NCI-H1694 treated with DMSO at 0.1 percent for 48 hours (cell line): ENCODE measurements around the gene ACSM3.
A peak's percentile ranks its signal among the peaks of the same experiment; 100 is the strongest.
"Not testable (repeated sequence)": the region's sequence is repeated elsewhere in the genome, so short reads cannot be mapped to it uniquely, and the experiment has no call there.

Experiments
- DNase-seq: peaks from one replicate; lab custom pipeline; 2025; lab: John Stamatoyannopoulos, UW

The ACSM3 gene

GRCh38 chr16:20763461-20764232, at the start of gene ACSM3:
ACSM3 (plus strand) TSS chr16:20764014; CDS start chr16:20770035, 6,021 bp downstream.
- DNase-seq, result no peak

- not testable (repeated sequence) for DNase-seq
Observed at GRCh38 chr16:20717718-20718117, 46.1 kb upstream of the ACSM3 start.

GRCh38 chr16:20720251-20720650, 43.6 kb upstream of the ACSM3 start:
- no peak for DNase-seq

- no peak for DNase-seq
Observed at GRCh38 chr16:20726661-20727060, 37.2 kb upstream of the ACSM3 start.

- no peak for DNase-seq
Observed at GRCh38 chr16:20727181-20727580, 36.6 kb upstream of the ACSM3 start.

GRCh38 chr16:20729141-20729540, 34.7 kb upstream of the ACSM3 start:
- DNase-seq, result no peak

- no peak for DNase-seq
Observed at GRCh38 chr16:20734056-20734455, 29.8 kb upstream of the ACSM3 start.

- DNase-seq, result no peak
Observed at GRCh38 chr16:20734782-20735181, 29.0 kb upstream of the ACSM3 start.

GRCh38 chr16:20735490-20735889, 28.3 kb upstream of the ACSM3 start:
- no peak for DNase-seq

GRCh38 chr16:20740007-20740883, 23.6 kb upstream of the ACSM3 start:
- no peak for DNase-seq

GRCh38 chr16:20740901-20741521, 22.8 kb upstream of the ACSM3 start:
- DNase-seq, result peak; percentile 33

GRCh38 chr16:20741554-20742285, 22.1 kb upstream of the ACSM3 start, which contains the start of gene THUMPD1:
THUMPD1 (minus strand) TSS chr16:20741818; CDS start chr16:20741739, 79 bp downstream.
- DNase-seq, result peak; percentile 78

- no peak for DNase-seq
Observed at GRCh38 chr16:20743591-20743990, 20.2 kb upstream of the ACSM3 start.

- DNase-seq, result no peak
Observed at GRCh38 chr16:20744922-20745440, 18.8 kb upstream of the ACSM3 start.

- no peak for DNase-seq
Observed at GRCh38 chr16:20746461-20746860, 17.4 kb upstream of the ACSM3 start.

- DNase-seq, result no peak
Observed at GRCh38 chr16:20747030-20747816, 16.6 kb upstream of the ACSM3 start.

GRCh38 chr16:20749474-20749873, 14.3 kb upstream of the ACSM3 start:
- no peak for DNase-seq

- DNase-seq, result no peak
Observed at GRCh38 chr16:20750558-20750957, 13.3 kb upstream of the ACSM3 start.

- no peak for DNase-seq
Observed at GRCh38 chr16:20753727-20754126, 10.1 kb upstream of the ACSM3 start.

GRCh38 chr16:20755238-20755637, 8.6 kb upstream of the ACSM3 start:
- no peak for DNase-seq

- not testable (repeated sequence) for DNase-seq
Observed at GRCh38 chr16:20755799-20756198, 8.0 kb upstream of the ACSM3 start.
